GM08714 (cell line): Measurements from ENCODE around the gene SON.
"Not testable (repeated sequence)": the region's sequence is repeated elsewhere in the genome, so short reads cannot be mapped to it uniquely, and the experiment has no call there.

Source experiments
- H3K4me3 ChIP-seq: fragments of 200-500 bp; sonication (Bioruptor generic); 2 replicates; pipeline ENCODE4 v1.5.1; 2014; ENCODE audit warnings: mild to moderate bottlenecking, low read length, inconsistent platforms
- ZNF274 ChIP-seq: IDR thresholded peaks from 2 replicates; pipeline ENCODE4 v1.6.1; 2012; ENCODE audit warnings: mild to moderate bottlenecking, low read depth, low read length

Gene SON

DNA sequence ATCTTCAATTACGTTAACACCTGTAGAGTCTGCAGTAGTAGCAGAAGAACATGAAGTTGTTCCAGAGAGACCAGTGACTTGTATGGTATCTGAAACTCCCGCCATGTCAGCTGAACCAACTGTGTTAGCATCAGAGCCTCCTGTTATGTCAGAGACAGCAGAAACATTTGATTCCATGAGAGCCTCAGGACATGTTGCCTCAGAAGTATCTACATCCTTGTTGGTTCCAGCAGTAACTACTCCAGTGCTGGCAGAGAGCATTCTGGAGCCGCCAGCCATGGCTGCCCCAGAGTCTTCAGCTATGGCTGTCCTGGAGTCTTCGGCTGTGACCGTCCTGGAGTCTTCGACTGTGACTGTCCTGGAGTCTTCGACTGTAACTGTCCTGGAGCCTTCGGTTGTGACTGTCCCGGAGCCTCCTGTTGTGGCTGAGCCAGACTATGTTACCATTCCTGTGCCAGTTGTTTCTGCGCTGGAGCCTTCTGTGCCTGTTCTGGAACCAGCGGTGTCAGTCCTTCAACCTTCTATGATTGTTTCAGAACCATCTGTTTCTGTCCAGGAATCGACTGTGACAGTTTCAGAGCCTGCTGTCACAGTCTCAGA lies 10.3 kb downstream of the SON start:
- no peak for TF ChIP-seq ZNF274
- H3K4me3 ChIP-seq = no peak overlapping the region

DNA sequence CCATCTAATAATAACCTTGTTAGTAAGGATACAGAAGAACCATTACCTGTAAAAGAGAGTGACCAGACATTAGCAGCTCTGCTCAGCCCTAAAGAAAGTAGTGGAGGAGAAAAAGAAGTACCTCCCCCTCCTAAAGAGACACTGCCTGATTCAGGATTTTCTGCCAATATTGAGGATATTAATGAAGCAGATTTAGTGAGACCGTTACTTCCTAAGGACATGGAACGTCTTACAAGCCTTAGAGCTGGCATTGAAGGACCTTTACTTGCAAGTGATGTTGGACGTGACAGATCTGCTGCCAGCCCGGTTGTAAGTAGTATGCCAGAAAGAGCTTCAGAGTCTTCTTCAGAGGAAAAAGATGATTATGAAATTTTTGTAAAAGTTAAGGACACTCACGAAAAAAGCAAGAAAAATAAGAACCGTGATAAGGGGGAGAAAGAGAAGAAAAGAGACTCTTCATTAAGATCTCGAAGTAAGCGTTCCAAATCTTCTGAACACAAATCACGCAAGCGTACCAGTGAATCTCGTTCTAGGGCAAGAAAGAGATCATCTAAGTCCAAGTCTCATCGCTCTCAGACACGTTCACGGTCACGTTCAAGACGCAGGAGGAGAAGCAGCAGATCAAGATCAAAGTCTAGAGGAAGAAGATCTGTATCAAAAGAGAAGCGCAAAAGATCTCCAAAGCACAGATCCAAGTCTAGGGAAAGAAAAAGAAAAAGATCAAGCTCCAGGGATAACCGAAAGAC lies 11.6 kb downstream of the SON start:
- no peak for TF ChIP-seq ZNF274
- no peak overlapping the region for H3K4me3 ChIP-seq

DNA sequence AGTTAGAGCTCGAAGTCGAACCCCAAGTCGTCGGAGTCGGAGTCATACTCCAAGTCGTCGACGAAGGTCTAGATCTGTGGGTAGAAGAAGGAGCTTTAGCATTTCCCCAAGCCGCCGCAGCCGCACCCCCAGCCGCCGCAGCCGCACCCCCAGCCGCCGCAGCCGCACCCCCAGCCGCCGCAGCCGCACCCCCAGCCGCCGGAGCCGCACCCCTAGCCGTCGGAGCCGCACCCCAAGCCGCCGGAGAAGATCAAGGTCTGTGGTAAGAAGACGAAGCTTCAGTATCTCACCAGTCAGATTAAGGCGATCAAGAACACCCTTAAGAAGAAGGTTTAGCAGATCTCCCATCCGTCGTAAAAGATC lies 12.1 kb downstream of the SON start:
- H3K4me3 ChIP-seq = no peak overlapping the region
- TF ChIP-seq ZNF274 = no peak

DNA sequence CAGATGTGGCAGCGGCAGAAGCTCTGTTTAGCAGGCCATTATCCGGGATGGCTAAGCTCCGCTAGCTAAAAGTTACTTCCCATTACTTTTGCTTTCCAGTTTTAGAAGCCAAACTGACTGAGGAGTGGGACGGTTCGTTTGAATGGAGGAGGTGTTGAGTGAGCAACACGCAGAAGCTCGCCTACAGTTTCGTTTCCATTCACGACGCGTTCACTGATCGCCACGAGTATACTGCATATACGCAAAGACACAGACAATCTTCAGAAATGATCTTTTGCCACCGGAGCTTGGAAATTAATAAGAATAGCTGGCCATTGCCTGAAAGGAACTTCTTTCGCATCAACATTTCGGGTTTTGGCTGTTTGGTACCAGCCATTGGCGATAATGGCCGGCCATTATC lies 14.6 kb downstream of the SON start:
- no peak for TF ChIP-seq ZNF274
- no peak overlapping the region for H3K4me3 ChIP-seq

DNA sequence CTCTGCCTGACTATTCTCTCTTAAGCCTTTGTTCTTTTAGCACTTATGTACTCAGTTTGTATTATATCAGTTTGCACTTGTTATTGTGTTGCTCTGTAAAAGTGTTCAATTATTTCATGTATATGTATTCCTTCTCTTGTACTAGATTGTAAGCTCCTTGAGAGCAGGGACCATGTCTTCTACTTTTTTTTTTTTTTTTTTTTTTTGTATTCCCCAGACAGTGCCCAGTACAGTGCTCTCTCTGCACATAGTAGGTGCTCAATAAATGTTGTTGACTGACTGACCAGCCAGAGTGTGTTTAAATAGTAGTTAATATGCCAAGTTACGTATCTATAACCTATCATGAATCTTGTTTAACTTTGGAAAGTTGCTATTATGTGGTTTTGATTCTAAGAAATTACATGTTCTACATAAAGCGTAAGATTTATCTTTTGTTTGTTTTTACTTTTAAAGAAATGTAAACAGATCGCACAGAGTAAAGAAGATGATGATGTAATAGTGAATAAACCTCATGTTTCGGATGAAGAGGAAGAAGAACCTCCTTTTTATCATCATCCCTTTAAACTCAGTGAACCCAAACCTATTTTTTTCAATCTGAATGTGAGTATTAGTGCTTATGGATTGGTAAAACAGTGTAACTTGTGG lies 16.1 kb downstream of the SON start:
- TF ChIP-seq ZNF274 = no peak

DNA sequence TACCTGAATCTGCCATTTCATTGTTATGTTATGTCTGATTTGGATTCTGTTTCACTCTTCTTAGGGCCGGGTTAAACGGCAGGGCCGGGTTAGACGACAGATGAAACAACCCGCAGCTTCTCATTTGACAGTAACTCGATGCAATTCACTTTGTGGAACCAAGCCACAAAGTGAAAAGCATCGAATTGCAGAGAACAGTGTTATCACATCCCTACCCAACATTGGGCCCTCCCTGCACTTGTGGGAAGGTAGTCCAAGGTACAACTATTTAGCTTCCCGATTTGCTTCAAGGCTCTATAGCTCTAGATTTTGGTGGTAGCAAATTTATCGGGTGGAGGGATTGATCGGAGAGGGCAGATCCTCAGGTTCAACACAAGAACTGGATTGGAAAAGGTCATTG lies 17.0 kb downstream of the SON start:
- H3K4me3 ChIP-seq = no peak overlapping the region
- TF ChIP-seq ZNF274 = no peak

More for the DNA sequence above, 16.1 kb downstream of the SON start:
- no peak overlapping the region for H3K4me3 ChIP-seq

DNA sequence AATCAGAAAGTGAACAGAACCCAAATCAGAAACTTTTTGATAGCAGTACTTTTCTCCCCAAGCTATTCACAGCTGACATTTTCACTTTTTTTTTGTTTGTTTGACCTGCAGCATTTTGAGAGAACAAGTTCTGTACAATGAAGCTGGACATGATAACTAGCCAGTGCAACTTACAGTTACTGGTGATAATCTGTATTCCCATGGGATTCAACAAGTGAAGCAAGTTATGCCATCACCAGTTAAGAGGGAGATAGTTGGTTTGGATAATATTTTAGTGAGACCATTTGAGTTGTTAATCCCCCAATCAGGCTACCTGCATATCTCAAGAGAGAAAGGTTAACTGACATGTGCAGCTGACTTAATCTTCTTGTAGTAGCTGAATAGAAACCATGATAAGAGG lies 18.1 kb downstream of the SON start:
- TF ChIP-seq ZNF274 = no peak
- H3K4me3 ChIP-seq = no peak overlapping the region

DNA sequence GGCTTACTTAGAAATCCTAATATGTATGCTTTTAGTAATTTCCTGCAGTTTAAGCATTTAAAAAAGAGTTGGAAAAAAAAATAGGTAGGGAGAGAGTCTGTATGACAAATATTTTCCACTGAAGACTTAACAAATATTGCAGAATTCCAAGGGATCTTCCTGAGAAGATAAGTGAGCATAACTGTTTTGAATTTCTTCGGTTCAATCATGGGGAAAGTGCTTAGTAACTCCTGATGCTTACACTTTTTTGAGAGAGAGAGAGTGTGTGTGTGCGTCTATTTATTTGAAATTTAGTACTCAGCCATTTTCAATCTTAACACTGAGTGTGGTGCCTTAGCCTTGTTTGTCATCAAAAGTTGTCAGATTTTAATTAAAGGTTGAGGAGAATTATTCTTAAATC lies 18.5 kb downstream of the SON start:
- H3K4me3 ChIP-seq = no peak overlapping the region
- no peak for TF ChIP-seq ZNF274

DNA sequence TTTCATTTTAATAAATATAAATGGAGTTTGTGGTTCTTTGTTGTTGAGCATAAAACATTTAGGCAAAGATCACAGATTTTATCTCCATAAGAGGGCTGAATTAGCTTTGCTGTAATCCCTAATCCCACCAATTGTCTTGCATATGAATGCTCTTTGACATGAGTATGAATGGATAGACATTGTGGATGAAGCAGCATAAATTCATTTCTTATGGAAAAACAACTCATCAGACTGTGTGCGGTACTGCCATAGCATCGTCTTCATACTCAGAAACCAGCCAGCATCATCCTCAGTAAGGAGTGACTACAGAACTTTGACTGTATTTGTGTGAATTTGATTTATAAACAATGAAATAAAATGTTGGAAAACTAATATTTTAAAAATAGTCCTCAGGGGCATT lies 19.6 kb downstream of the SON start:
- H3K4me3 ChIP-seq = no peak overlapping the region
- no peak for TF ChIP-seq ZNF274

DNA sequence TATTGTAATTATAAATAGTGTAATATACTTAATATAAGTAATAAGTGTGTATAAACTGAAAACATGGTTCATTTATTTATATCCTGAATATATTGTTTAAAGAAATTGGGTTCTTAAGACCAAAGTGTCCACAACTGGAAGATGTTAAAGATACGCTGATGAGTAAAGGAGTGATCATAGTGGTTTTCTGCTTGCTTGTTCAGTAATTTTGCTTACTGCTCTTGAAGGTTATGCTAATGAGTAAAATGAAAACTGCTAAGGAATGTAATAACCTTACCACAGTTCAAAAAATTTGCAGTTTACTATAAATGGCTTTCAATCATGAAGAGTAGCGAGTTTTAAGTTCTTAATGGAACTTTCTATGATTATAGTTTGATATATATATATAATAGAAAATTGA lies 23.7 kb downstream of the SON start:
- no peak overlapping the region for H3K4me3 ChIP-seq
- TF ChIP-seq ZNF274 = no peak

DNA sequence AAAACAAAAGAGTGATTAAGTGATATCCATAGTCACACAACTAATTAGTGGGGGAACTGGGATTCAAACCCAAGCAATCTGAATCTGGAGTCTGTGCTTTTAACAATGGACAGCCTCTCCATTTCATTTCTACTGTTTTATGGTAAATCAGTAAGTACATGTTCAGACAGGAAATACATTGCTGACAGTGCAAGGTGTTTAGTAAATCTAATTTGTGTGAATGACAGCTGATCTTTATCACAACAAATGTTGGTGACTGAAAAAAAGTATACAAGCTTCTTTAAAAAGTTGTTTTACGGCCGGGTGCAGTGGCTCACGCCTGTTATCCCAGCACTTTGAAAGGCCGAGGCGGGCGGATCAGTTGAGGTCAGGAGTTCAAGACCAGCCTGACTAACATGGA lies 25.1 kb downstream of the SON start:
- TF ChIP-seq ZNF274 = no peak
- no peak overlapping the region for H3K4me3 ChIP-seq

DNA sequence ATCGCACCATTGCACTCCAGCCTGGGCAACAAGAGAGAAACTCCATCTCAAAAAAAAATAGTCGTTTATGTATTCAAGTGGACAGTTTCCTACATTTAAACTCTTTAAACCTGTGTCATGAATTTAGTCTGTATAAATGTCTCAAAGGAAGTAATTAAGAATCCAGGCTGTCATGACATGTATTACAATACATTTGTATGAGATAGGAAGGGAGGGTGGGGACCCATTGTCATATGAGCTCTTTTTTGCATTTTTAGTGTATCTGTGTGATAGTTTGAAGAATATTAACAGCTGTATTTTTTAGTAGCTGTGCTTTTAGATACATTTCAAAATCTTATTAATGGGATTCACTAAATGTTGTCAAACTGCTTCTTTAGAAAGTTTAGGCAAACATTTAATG lies 25.6 kb downstream of the SON start:
- TF ChIP-seq ZNF274 = no peak

DNA sequence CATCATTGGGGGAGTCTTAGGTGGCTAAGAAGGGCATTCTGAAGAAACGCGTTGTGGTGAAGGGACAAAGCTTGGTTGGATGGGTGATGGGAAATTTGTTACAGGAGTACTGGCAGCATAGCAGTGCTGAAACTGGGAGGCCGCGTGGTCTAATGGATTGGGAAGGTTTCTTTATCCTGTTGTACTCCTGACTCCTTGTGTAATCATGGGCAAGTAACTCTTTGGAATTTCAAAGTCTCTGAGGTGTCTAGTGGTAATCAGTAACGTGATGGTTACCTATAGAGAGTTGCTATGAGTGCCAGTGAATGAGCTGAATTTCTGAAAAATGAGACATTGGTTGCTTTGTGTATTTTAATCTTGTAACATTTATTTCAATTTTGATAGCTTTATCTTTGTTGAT lies 27.2 kb downstream of the SON start:
- no peak overlapping the region for H3K4me3 ChIP-seq
- no peak for TF ChIP-seq ZNF274

More for the DNA sequence above, 25.6 kb downstream of the SON start:
- H3K4me3 ChIP-seq = no peak overlapping the region

DNA sequence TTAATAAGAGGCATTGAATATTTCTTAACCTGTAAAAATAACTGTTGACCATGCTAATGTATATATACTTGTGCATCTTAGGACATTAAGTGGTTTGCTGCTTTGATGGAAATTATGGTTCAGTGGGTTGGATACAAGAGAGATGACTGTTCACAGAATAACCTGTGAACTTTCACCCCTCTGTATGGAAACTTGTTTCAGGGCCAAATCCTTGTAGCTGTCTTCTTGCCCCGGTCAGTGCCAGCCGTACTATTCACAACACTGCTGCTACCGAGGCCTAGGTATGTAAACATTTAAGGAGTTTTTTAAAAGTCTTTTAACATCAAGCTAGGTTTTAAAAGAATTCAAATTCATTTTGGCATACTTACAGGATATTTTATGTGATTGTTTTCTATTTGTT lies 29.5 kb downstream of the SON start:
- no peak for TF ChIP-seq ZNF274
- no peak overlapping the region for H3K4me3 ChIP-seq

DNA sequence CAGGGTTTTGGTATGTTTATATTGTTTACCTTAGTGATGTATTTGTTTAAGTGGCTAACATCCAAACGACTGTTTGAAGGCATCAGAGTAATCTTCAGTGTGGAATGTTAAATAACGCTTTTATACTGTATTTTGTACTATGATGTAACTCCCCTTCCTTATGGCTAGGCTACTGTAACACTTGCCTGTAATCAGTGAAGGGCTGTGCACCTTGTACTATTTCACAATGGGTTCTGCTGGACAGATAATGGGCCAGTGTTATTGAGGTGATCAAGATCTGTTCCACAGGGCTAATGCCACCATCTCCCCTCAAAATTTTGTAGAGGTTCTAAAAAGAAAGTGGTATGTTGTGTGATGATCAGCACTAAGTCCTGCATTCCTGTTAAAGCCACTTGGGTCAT lies 33.9 kb downstream of the SON start:
- not testable (repeated sequence) for H3K4me3 ChIP-seq

DNA sequence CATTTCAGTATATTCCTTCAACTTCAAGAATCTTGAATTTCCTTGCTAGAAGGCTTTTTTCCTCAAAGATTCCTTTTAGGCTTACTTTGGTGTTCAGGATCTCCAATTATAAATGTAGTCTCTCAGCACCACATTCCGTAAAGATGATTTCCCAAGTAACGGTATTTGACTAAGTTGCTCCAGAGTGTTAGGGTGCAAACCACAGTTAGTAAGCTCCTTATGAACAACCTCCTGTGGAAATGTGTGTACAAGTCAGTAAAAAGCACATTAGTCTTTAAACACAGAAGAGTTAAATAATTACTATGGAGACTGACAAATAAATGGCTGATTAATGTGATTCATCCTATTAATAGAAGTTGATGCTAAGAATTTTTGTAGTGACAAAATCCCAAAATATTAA lies 35.4 kb downstream of the SON start:
- no peak overlapping the region for H3K4me3 ChIP-seq
- TF ChIP-seq ZNF274 = no peak
